NCI-H2227 (cell line): ENCODE data around the gene EMC8.
"Not testable (repeated sequence)": the region's sequence is repeated elsewhere in the genome, so short reads cannot be mapped to it uniquely, and the experiment has no call there.

ENCODE experiments used
- DNase-seq: peaks from one replicate; lab custom pipeline; 2025; ENCODE audit not compliant: unreplicated experiment; lab: John Stamatoyannopoulos, UW

EMC8 gene

GRCh38 chr16:85835227-85835751 lies 35.9 kb upstream of the EMC8 start:
- no peak for DNase-seq

- DNase-seq = no peak
Observed at GRCh38 chr16:85834741-85835140, 35.4 kb upstream of the EMC8 start.

DNA sequence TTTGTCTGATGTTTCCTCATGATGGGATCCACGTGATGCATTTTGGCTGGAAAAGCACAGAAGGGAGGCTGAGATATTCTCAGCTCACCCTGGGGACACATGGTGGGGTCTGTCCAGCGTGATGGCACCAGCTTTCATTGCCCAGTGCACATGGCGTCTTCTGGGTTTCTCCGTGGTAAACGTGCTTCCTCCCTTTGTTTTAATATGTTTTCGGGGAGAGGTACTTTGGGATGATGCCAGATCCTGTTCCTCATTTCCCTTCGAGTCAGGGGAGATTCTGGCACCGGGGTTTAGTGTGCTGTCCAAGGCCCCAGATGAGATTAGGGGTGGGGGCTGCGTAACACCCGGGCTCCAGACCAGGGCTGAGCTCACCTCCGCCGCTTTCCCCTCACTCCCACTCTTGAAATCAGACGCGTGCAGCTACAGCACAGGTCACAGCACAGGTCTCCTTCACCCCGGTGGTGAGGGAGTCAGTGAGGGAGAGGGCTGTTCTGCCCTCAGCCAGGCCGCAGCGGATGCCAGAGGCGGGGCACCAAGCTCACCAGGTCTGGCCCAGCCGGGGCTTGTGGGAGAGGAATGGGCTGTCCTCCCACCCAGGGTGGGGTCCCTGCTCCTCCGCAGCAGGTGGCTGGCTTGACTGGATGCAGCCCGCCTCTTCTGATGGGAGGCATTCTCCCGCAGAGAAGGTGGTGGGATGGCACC lies 34.0 kb upstream of the EMC8 start:
- DNase-seq = no peak

DNA sequence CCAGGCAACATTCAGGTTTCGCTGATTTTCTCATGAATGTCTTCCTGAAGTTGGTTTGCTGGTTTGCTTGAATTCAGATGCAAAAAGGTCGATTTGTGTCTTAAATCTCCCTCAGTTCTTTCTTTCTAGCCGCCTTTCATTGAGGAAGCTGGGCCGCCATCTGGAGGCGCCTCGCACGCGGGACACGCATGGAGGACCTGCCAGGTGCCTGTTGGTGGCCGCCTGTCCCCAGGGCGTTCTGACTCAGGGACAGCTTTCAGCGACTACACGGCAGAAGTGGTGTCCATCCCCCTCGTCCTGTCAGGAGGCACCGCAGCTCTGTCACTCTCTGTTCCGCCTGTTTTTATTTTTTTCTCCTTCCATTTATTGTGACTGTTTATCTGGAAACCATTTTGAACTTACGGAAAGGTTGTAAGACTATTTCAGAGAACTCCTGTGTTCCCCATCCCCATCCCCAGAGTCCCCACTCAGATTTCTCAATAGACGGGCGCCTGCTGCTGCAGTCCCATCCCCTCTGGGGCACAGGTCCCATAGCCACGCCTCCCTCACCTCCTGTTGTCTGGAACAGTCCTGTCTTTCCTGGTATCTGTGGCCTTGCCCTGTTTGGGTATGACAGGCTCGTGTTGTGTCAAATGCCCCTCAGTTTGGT lies 33.4 kb upstream of the EMC8 start:
- no peak for DNase-seq

GRCh38 chr16:85830821-85831220 lies 31.5 kb upstream of the EMC8 start:
- no peak for DNase-seq

DNA sequence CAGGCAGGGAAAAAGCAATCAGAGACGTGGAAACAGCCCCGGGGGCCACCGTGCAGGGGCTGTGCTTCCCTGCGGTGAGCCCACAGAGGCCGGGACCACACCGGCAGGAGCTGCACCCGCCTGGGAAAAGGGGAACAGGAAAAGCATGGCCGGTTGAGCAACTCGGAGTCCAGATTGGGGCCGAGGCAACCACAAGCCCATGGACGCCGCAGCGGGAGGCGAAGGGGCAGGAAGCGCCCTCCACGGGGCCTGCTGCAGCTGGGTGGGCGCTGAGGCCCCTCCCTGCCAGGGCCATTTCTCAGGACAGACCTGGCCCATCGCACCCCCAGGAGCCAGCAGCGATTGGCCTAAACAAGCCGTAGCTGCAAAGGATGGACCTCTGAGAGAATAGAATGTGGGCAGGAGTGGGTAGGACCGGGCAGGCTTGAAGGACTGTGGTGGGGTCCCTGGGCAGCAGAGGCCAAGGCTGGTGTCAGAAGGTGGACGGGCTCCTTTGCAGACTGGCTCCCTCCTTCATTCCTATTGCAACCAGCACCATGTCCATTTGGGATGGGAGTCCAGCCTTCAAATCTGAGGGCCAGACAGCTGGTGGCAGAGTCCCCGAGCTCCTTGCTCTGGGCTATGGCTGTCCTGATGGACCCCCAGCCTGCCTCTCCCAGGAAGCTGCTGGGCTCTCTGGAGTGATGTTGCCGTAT lies 30.6 kb upstream of the EMC8 start:
- no peak for DNase-seq

DNA sequence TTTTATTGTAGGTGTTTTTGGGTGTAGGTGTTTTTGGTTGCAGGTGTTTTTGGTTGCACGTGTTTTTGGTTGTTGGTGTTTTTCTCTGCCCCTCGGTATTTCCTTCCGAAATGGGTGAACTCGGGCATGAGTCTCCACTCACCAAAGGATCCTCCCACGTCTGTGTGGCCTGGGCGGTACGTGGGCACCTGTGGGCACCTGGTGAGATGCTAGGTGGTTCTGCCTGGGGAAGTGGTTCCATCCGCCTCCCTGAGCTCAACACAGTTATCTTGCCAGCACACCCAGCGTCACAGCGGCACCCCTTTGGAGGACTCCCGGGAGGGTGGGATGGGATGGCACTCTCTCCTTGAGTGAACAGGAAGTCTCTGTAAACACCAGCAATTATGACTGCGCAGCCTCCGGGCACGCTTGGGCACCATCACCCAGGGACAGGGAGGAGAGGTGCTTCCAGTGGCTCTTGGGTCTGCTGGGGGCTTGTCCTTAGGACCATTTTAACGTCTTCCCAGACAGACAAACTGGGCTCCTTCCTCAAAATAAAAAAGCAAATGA lies 29.9 kb upstream of the EMC8 start:
- DNase-seq = no peak

DNA sequence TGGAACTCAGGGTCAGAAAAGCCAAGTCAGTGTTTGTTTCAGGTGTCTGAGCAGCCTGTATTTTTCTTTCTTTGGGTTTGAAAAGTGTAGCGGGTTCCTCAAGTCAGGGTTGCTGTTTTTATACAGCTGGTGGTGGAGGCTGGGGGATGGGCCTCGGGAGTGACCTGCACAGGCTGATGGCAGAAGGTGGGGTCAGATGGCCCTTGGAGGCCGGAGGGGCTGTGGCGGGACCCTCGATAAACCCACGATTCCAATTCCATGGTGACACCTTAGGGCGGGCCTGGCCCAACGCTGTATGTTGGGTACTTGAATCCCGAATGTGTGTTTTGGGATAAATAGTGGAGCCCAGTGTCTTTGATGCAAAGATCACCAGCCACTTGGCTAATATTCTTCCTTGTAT lies 28.8 kb upstream of the EMC8 start:
- DNase-seq = no peak

DNA sequence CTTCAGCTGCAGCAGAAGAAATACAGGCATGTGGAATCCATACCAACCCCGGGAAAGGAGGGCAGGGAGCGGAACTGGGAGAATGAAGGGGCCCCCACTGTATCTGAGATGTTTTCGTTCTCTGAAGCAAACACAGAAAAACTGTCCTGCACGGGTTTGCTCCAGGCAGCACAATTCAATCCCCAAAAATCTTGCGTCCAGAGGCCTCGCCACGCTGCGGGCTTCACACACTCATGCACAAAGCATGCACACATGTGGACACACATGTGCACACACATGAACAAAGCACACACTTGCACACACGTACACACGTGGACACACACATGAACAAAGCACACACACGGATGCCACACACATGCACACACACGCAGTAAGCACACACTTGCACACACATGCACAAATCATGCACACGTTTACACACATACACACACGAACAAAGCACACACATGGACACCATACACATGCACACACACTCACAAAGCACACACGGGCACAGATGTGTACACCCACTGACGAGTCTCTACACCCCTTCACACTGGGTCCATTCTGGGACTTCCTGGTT lies 27.4 kb upstream of the EMC8 start:
- DNase-seq = no peak

DNA sequence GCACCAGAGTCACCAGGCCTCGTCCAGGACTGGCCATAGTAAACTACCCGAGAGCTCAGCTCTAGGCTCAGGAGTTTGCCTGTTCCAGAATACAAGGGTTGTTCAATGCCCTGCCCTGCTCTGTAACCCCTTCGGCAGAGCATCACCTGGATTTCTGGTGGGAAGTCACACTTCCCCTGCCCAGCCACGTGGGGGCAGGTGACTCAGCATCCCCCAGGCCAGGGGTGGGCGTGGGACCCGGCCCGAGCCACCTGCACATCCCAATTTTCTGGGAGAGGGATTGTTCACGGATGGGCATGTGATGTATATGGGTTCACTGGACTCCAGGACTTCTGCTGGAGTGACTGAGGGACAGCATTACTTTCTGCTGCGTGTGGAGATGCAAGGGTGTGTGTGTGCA lies 26.0 kb upstream of the EMC8 start:
- DNase-seq = no peak

DNA sequence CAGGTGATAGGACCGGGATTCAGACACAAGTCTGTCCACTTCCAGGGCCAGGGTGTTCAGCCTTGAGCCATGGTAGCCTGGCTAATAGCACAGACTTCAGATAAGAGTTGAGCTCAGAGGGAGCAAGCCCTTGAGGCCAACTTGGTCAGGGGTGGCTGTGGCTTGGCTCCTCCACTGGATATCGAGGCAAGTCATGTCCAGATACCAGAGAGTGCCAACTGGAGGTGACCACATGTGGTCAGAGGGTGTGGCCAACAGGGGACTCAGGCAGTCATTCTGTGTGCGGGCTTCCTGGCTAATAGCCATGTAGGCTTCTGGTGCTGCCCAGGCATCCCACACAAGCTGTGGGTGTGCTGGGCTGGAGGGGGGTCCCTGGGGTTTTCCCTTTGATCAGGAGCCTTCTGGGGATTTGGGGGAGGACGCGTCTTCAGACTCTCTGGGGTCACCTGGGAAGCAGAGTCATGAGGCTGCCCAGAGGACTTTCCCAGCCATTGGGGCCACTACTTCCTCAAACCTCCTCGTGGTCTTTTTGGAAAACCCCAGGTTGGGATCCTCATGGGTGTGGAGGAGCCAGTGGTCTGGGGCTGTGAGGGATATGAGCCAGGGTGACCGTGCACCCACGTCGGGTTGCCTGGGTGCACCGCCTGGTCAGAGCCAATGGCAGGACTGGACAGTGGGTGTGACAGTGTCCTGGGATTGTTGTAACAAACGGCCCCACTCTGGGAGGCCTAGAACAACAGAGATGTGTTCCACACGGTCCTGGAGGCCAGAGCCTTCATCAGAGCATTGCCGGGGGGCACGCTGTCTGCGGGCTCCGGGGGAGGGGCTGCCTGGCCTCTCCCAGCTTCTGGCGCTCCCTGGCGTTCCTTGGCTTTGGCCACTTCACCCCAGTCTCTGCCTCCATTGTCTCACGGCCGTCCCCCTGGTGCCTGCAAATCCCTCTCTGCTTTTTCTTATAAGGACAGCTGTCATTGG lies 25.1 kb upstream of the EMC8 start:
- no peak for DNase-seq

GRCh38 chr16:85823328-85823920 lies 24.1 kb upstream of the EMC8 start:
- DNase-seq = no peak

- no peak for DNase-seq
Observed at GRCh38 chr16:85822145-85822544, 22.8 kb upstream of the EMC8 start.

DNA sequence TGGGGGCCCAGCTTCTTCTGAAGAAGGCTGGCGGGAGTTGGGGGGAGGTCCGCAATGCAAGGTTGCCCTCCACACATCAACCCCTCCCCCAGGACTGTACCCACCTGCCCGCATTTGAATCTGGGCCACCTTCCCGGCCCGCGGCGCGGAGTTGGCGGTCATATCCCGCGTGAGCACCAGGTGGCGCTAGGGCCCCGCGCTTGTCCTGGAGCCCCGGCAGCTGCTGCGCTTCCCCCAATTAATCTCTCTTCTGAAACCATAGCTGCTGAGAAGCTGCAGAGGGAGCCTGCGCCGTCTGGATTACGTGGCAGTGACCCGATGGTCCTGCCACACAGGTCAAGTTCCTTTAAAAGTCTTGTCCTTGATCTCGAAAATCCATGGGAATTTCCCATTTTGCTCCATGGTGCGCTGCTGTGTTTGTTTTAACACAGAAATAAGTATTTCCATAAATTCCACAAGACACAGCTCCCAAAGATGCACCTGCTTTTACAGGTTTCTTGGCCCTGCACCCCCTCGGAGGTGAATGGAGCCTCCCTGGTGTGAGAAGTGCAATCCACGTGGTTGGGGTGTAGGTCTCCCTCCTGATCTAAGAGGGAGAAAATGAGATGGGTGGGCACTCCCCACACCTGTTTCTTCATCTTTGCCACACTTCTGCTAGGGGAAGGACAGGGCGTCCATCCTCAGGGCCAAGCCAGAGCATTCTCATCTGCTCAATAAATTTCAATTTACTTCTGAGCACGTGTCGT lies 22.2 kb upstream of the EMC8 start:
- DNase-seq = peak; percentile 70

GRCh38 chr16:85820604-85821372 lies 21.4 kb upstream of the EMC8 start:
- DNase-seq = no peak

DNA sequence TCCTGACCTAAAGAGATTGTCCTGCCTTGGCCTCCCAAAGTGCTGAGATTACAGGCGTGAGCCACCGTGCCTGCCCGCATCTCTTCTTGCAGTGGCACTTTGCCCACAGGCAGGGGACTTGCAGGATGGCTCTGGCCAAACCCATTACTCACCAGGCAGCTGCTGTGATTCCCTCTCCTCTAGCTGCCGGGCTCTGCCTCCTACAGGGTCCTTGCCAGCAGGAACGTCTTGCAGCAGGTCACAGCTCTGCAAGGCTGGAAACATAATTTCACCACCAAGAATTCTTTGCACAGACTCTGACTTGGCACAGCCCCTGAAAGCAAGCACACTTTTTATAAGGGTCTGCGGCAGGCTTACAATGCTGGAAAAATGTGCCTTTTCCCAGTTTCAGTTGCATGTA lies 20.4 kb upstream of the EMC8 start:
- DNase-seq = no peak

GRCh38 chr16:85819245-85819644 lies 19.9 kb upstream of the EMC8 start:
- DNase-seq = peak; percentile 73

DNA sequence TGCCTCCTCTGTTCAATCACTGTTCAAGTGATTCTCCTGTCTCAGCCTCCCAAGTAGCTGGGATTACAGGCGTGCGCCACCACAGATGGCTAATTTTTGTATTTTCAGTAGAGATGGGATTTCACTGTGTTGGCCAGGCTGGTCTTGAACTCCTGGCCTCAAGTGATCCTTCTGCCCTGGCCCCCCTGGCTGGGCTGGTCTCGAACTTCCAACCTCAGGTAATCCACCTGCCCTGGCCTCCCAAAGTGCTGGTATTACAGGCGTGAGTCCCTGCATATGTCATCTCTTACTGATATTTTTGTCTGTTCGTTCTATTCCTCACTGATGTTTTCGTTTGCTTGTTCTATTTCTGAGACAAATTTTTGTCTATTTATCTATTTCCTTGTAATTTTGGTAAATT lies 17.9 kb upstream of the EMC8 start:
- not testable (repeated sequence) for DNase-seq
